HG03571 (cell line): ENCODE results near the gene SULT4A1.

Experiments
- ATAC-seq: cut with Tn5 transposase; IDR thresholded peaks from one replicate; pipeline ENCODE4 v1.9.1; 2021; ENCODE audit not compliant: unreplicated experiment

Gene SULT4A1

DNA sequence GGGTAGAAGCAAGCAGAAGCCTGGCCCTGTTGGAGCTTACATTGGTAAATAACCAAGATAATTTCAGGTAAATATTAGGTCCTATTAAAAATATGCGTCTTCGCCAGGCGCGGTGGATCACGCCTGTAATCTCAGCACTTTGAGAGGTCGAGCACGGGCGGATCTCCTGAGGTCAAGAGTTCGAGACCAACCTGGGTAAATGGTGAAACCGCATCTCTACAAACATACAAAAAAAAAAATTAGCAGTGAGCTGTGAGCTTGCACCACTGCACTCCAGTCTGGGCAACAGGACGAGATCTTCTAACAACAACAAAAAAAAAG is 529 bp upstream of the SULT4A1 start:
- ATAC-seq, result no peak

- no peak for ATAC-seq
Measured at GRCh38 chr22:43861529-43861928, 784 bp downstream of the SULT4A1 start.

DNA sequence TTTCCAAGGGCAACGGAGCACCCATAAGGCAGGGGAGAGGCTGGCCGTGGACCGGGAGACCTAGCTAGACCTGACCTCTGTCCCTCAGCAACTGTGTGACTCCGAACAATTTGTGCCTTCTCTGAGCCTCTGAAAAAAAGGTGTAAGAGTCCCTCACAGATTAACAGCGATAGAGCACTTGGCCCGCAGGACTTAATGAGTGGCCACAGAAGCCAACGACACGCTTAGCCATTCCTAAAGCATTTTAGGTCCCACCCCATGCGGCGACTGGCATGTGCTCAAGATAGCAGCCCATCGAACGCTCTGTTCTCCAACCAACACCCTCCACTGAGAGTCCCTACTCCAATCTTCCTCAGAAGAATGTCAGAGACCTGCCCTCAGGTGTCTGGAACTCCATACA is 1.5 kb downstream of the SULT4A1 start:
- no peak for ATAC-seq

- ATAC-seq, result no peak
Measured at GRCh38 chr22:43860126-43860525, 2.2 kb downstream of the SULT4A1 start.

DNA sequence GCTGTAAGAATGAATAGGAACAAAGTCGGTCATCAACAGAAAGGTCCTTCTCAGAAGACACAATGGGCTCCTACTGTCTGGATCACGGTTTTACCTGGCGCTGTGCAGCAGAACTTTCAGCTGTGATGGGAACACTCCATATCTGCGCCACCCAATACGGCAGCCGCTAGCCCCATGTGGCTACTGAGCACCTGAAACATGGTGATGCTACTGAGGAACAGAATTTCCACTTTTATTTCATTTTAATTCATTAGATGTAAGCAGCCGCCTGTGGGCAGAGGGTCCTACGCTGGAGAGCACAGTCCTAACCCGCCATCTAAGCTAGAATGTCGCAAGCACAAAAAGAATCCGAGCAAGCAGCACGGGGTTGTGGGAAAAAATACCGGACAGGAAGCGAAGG is 2.7 kb downstream of the SULT4A1 start:
- no peak for ATAC-seq

DNA sequence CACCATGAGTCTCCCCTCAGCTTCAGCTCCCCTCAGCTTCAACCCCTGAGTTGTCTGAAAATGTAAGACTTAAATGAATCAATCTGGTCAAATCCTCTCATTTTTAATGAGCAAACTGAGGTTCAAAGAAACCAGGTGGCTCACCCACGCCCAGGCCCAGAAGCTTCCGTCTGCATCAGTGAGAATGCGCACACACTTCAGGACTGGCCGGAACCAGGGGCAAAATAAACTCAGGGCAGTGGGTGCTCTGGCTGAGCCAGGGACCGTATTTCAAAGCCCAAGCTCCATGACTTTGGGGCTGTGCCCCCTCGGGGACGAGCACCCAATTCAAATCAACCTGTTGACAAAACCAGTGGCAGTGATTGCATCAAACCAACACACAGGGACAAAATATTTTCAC is 3.1 kb downstream of the SULT4A1 start:
- ATAC-seq, result no peak

- ATAC-seq, result no peak
Measured at GRCh38 chr22:43858156-43858895, 4.0 kb downstream of the SULT4A1 start.

DNA sequence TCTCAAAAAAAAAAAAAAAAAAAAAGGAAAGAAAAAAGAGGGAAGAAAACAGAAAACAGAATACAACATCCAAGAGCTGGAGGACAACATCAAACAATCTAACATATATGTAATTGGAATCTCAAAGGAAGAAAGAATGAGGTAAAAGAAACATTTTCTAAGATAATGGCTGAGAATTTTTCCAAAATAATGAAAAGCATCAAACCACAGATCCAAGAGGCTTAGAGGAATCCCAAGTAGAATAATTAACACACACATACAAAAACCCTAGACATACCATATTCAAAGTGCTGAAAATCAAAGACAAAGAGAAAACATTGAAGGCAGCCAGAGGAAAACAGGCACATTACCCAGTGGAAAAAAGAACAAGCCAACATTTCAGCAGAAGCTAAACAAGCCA is 4.9 kb downstream of the SULT4A1 start:
- no peak for ATAC-seq

GRCh38 chr22:43855431-43855830 is 6.9 kb downstream of the SULT4A1 start:
- ATAC-seq, result no peak

GRCh38 chr22:43854786-43855271 is 7.5 kb downstream of the SULT4A1 start:
- ATAC-seq, result no peak

GRCh38 chr22:43854121-43854785 is 8.1 kb downstream of the SULT4A1 start:
- ATAC-seq, result no peak

DNA sequence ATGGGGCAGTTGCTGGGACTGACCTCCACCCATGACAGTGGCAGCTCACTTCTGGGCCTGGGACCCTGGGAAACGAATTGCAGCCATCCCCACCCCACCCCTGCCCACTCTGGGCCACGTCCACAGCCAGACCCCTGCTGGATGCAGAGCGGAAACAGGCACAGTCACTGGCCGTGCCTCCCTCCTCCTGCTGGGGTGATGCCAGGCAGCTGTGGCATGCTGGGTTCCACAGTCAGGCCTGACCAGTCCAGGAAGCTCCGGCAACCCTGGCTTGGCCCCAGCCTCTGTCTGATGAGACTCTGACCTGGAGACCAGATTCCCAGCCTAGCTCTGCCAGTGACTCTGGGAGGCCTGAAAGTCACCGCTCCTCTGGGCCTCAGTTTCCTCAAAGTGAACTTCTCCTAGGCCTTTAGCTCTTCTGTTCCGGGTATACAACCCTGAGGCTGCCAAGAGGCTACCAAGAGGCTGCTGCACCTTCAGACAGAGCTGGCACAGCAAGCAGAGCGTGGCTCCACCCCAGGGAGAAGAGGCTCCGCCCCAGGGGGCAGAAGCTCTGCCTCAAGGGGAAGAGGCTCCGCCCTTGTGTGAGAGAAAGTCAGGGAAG is 8.9 kb downstream of the SULT4A1 start:
- no peak for ATAC-seq

DNA sequence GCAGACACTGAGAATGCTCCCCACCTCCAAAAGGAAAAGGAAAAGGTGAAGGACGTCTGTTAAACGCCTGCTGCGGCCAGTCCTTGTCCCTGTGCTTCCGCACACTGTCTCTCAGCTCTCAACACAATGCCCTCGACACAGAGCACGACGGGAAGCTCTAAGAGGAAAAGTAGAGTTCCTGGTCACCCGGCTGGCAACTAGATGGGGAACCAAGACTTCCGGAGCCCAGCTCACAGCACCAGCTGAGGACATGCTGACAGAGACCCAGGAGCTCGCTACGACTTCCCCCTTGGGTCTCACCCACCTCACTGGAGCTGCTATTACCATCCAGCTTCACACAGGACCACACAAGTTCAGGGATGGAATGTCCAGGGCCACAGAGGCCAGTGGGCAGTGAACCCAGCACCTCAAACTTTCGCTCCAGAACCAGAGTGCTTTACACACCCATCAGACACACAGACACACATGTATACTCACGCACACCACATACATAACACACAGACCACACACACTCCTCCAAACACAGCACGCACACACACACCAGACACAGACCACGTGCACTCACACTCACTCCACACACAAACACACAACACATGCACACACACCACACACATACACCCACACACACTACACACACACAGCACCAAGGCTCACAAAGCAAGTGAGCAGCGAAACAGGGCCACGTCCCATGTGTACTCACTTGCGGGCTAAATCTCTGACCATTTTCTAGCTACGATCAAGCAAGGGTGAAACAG is 9.6 kb downstream of the SULT4A1 start:
- no peak for ATAC-seq

DNA sequence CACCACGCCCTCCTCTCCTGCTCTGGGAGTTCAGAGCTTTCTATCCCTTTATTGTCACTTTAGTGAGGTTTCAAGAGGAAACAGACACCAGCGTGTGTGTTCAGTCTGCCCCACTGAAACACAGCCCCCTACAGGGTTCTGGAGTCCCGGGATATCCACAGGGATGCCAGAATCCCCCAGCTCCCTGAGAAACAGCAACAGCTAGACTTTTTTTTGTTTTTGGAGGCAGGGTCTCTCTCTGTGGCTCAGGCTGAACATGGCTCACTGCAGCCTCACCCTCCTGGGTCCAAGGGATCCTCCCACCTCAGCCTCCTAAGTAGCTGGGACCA is 10.4 kb downstream of the SULT4A1 start:
- ATAC-seq, result no peak

DNA sequence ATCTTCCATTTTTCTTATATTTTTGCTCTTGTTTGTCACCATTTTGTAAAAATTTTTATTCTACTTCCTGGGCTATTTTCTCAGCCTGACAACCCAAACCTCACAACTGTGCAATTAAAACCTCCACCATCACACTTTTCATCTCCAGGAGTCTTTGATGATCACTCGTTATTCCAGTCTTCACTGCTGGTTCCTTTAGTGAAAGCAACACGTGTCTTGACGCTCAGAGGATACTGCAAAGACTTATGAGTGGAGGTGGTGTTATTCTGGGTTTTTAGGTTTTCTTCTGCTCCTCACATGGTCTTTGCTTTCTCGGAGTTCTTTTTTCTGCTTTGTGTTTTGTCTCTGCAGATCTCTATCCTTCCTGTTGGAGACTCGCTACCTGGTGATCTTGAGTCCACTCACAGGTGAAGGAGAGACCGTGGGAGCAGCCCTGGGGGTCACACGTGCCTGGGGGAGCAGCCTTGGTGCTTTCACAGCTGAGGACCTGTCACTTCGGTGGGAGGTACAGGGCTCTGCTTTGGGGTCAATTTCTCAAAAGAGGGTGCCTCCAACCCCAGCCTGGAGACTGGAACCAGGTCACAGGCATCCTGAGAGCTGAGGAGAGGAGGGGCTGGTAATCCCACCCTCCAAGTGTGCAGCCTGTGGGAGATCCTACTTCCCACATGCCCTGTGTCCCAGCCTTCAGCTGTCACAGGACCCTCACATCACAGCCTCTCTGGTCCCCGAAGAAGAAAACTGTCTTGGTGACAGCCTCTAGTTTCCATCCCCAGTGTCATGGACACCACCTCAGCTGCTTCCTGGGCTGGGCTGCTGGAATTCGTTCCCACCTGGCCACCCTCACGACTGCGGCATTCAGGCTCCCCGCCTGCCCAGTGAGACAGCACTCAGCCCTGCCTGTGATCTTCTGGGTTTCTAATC is 11.0 kb downstream of the SULT4A1 start:
- ATAC-seq, result no peak

DNA sequence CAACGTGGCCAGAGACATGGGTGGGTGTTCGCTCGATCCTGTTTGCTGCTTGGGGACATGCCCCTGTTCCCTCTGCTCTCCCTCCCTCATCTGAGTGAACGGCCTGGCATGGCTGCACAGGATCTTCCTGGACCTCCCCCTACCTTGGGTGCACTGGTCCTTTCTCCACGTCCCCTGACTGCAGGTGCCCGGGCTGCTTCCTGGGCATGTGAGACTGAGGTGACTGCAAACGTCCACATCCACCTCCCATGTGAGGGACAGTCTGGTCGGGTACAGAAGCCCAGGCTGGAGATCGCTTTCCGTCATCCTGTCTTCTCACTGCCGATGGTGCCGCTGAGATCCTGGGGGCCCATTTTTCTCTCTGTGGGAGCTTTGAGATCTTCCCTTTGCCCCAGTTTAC is 11.8 kb downstream of the SULT4A1 start:
- ATAC-seq, result no peak

DNA sequence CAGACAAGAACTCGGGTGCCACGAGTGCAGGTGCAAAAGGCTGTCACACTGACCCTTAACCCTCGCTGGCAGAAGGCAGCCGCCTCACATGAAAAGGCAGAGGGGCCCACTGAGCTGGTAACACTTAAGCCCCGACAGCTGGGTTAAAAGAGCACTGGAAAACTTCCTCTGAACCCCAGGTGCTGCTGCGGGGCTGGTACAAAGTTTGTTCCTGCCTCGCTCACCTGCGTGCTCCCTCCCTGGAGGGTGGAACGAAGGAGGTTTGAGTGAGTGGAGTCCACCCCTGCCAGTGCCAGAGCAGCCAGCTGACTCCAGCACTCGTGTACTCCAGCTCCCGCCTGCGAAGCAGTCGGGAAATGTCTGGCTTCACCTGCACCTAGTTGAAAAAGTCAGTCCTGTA is 12.6 kb downstream of the SULT4A1 start:
- no peak for ATAC-seq

DNA sequence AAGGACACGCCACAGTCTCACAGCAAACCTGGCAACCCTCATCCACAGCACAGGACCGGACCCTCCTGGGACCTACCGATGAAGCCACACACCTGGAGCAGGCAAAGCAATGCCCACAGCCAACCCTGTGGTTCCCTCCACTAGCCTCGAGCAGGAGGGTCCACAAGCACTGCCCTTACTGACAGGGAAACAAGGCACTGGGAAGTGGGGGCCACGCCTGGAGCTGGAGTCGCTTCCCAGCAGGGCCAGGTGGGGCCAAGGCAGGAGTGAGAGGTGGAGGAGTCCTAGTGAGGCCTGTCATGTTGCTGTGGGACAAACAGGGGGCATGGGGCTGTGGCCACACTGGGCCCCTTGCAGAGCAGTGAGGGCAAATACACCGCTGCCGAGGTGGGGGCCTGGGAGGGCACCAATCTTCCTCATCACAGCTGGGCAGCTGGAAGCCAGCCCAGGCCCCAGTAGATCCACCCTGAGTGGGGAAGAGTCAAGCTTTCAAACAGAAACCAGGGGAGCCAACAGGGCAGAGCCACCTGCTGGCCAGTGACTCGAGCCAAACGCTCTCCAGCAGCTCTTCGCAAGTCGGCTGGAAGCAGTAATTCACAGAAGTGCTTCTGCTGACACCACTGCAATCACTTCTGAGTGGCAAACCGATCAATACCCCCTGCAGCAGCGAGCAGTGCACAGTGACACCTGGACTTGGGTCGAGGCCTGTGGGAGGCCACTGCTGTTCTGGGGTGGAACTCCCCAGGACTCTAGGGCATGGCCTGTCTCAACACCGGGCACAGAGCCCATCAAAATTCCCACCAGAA is 13.7 kb downstream of the SULT4A1 start:
- ATAC-seq, result no peak

GRCh38 chr22:43847376-43848289 is 14.7 kb downstream of the SULT4A1 start:
- no peak for ATAC-seq
